WTC11 (cell line): Measurements from ENCODE around the gene MRNIP.

Source experiments
- CREB1 ChIP-seq: sonication (generic); formaldehyde crosslinking; IDR thresholded peaks from 2 replicates; pipeline ENCODE4 v1.8.0; 2023; ENCODE audit warnings: mild to moderate bottlenecking, missing genetic modification reagents
- CTCF ChIP-seq: fragments of 200-600 bp; IDR thresholded peaks from 2 replicates; pipeline ENCODE4 v1.8.0; 2022; ENCODE audit warnings: antibody characterized with exemption
- E2F1 ChIP-seq: sonication (generic); formaldehyde crosslinking; IDR thresholded peaks from 2 replicates; pipeline ENCODE4 v1.8.0; 2022; ENCODE audit warnings: mild to moderate bottlenecking, missing genetic modification reagents
- ERG ChIP-seq: fragments of 250-450 bp; sonication (Bioruptor Pico); IDR thresholded peaks from 2 replicates; pipeline ENCODE4 v1.8.0; 2021; ENCODE audit warnings: mild to moderate bottlenecking
- HMGXB4 ChIP-seq: sonication (generic); formaldehyde crosslinking; IDR thresholded peaks from 2 replicates; pipeline ENCODE4 v1.8.1; 2023; ENCODE audit warnings: mild to moderate bottlenecking, moderate library complexity, missing genetic modification reagents
- MAX ChIP-seq: sonication (generic); formaldehyde crosslinking; IDR thresholded peaks from 2 replicates; pipeline ENCODE4 v1.8.0; 2022; ENCODE audit warnings: mild to moderate bottlenecking, missing genetic modification reagents
- MXD4 ChIP-seq: fragments of 250-450 bp; sonication (Bioruptor Pico); IDR thresholded peaks from 2 replicates; pipeline ENCODE4 v1.8.0; 2021; ENCODE audit warnings: mild to moderate bottlenecking, moderate library complexity, borderline replicate concordance
- PREB ChIP-seq: sonication (generic); formaldehyde crosslinking; IDR thresholded peaks from 2 replicates; pipeline ENCODE4 v1.8.1; 2022; ENCODE audit warnings: mild to moderate bottlenecking, missing genetic modification reagents, moderate library complexity, borderline replicate concordance
- RELA ChIP-seq: sonication (generic); formaldehyde crosslinking; IDR thresholded peaks from 2 replicates; pipeline ENCODE4 v1.8.1; 2022; ENCODE audit warnings: missing genetic modification reagents, mild to moderate bottlenecking, borderline replicate concordance
- TCF7 ChIP-seq: sonication (generic); formaldehyde crosslinking; IDR thresholded peaks from 2 replicates; pipeline ENCODE4 v1.8.0; 2022; ENCODE audit warnings: mild to moderate bottlenecking, low read depth, missing genetic modification reagents, moderate library complexity
- TEAD1 ChIP-seq: sonication (generic); formaldehyde crosslinking; IDR thresholded peaks from 2 replicates; pipeline ENCODE4 v1.8.0; 2022; ENCODE audit warnings: mild to moderate bottlenecking, missing genetic modification reagents

- no peak for TF ChIP-seq E2F1 (CRISPR knock-in tag)
- no peak for TF ChIP-seq ERG (CRISPR knock-in tag)
- TF ChIP-seq RELA, result no peak
- TF ChIP-seq PREB, result no peak
- TF ChIP-seq CTCF, result no peak
- no peak for TF ChIP-seq TEAD1 (CRISPR knock-in tag)
- no peak for TF ChIP-seq HMGXB4 (CRISPR knock-in tag)
- no peak for TF ChIP-seq TCF7
- no peak for TF ChIP-seq MAX (CRISPR knock-in tag)
- TF ChIP-seq CREB1 (CRISPR knock-in tag), result no peak
- TF ChIP-seq MXD4 (CRISPR knock-in tag), result no peak
These were observed 42.8 kb upstream of the MRNIP start for GRCh38 chr5:179901462-179901861.
